NCI-H2196 (cell line): ENCODE results near the gene C8A.

ENCODE experiments used
- DNase-seq: peaks from one replicate; lab custom pipeline; 2025; ENCODE audit not compliant: unreplicated experiment; lab: John Stamatoyannopoulos, UW

C8A gene

GRCh38 chr1:56965191-56965590 lies 110.6 kb downstream of the C8A start:
- DNase-seq = no peak

DNA sequence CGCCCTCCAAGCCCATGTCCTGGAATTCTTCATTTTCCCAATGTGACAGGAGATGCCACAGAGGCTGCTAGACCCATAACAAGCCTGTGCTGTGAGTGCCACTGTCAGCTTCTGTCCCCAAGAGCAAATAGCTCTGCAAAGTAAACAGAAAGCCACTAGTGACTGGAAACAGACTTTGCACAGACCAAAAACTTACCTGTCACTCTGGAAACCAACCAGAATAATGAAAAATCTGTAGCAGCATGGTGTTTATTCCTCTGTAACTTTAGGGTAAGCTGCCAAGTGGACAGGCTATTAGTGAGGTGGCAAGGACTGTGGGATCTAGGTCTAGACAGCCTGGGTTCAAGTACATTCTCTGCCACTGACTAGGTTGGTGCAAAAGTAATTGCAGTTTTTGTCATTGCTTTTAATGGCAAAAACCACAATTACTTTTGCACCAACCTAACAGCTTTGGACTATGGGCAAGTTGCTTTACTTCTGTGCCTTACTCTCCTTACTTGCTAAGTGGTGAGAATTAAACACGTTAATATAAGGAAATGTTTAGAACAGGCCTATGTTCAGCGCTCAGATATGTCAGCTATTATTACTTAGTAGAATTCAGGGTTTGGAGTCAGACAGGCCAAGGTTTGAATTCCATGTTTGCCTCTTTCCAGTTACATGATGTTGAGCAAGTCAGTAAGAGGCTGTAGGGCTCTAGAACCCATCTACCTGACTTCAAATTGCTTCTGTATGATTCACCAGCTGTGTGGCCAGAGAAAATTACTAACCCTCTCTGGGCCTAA lies 111.5 kb downstream of the C8A start, which contains the start of gene C8B:
Gene C8B (minus strand): TSS at position 100 of the 782 bp plus-strand sequence. CDS start 67 bp downstream, at position 33.
- DNase-seq = no peak

DNA sequence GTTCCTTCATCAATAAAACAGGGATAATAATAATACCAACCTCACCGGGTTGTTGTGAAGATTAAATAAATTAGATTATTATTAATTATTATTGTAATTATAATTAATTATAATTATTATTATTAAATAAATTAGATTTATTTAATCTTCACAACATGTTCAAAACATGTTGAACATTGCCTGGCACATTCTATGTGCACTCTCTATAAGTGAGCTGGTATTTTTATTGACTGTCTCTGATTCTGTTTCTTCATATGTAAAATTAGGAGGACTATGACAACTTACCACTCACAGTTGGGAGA lies 112.1 kb downstream of the C8A start:
- no peak for DNase-seq

- no peak for DNase-seq
Measured at GRCh38 chr1:56967355-56967754, 112.8 kb downstream of the C8A start.
